Loucy (cell line): Measurements from ENCODE around the gene ASCC1.

Experiments
- H2AFZ ChIP-seq: fragments of 200-600 bp; sonication (generic); 2 replicates; pipeline ENCODE4 v1.6.0; 2016; ENCODE audit warnings: antibody characterized with exemption, mild to moderate bottlenecking, low read length, moderate library complexity
- H3F3A ChIP-seq: fragments of 200-600 bp; 2 replicates; pipeline ENCODE4 v1.6.0; 2016; ENCODE audit warnings: antibody characterized with exemption, low read depth, mild to moderate bottlenecking
- H3K27me3 ChIP-seq: fragments of 200-600 bp; sonication (generic); 2 replicates; pipeline ENCODE4 v1.6.1; 2014; ENCODE audit warnings: low read length, mild to moderate bottlenecking; ENCODE audit not compliant: insufficient read depth, poor library complexity, severe bottlenecking
- H3K36me3 ChIP-seq: fragments of 200-600 bp; sonication (generic); 2 replicates; pipeline ENCODE4 v1.6.1; 2016; ENCODE audit warnings: low read length; ENCODE audit not compliant: insufficient read depth
- H3K4me1 ChIP-seq: fragments of 200-600 bp; sonication (generic); 2 replicates; pipeline ENCODE4 v1.5.1; 2014; ENCODE audit warnings: low read length, mild to moderate bottlenecking; ENCODE audit not compliant: insufficient read depth, poor library complexity, severe bottlenecking
- H3K4me2 ChIP-seq: fragments of 200-600 bp; sonication (generic); 2 replicates; pipeline ENCODE4 v1.6.0; 2014; ENCODE audit warnings: antibody characterized with exemption, low read length, low read depth, mild to moderate bottlenecking; ENCODE audit not compliant: poor library complexity, severe bottlenecking
- H3K4me3 ChIP-seq: fragments of 200-600 bp; sonication (generic); 2 replicates; pipeline ENCODE4 v1.5.1; 2014; ENCODE audit warnings: low read length, mild to moderate bottlenecking, mixed read lengths; ENCODE audit not compliant: poor library complexity, severe bottlenecking
- H3K79me2 ChIP-seq: fragments of 200-600 bp; sonication (generic); 2 replicates; pipeline ENCODE4 v1.6.1; 2014; ENCODE audit warnings: low read length; ENCODE audit not compliant: insufficient read depth
- H3K9ac ChIP-seq: fragments of 200-600 bp; sonication (generic); 2 replicates; pipeline ENCODE4 v1.6.0; 2014; ENCODE audit warnings: mild to moderate bottlenecking, low read depth, low read length, moderate library complexity; ENCODE audit not compliant: poor library complexity, severe bottlenecking
- H3K9me2 ChIP-seq: fragments of 200-600 bp; sonication (generic); replicated peaks from 2 replicates; pipeline ENCODE4 v1.6.1; 2016; ENCODE audit warnings: low read depth, low read length, mixed read lengths
- H3K9me3 ChIP-seq: fragments of 200-600 bp; sonication (generic); 2 replicates; pipeline ENCODE4 v1.6.1; 2014; ENCODE audit warnings: mild to moderate bottlenecking, antibody characterized with exemption, low read length, low read depth; ENCODE audit not compliant: insufficient read depth
- H4K20me1 ChIP-seq: fragments of 200-600 bp; sonication (generic); 2 replicates; pipeline ENCODE4 v1.6.0; 2014; ENCODE audit warnings: antibody characterized with exemption, low read length, mild to moderate bottlenecking; ENCODE audit not compliant: insufficient read depth, poor library complexity, severe bottlenecking
- CTCF ChIP-seq: fragments of 200-600 bp; sonication (generic); conservative IDR thresholded peaks from 2 replicates; pipeline ENCODE4 v1.5.1; 2014; ENCODE audit warnings: mild to moderate bottlenecking, antibody characterized with exemption, low read length
- EZH2phosphoT487 ChIP-seq: fragments of 200-600 bp; IDR thresholded peaks from 2 replicates; pipeline ENCODE4 v1.6.1; 2018; ENCODE audit warnings: antibody characterized with exemption, mild to moderate bottlenecking, moderate library complexity, borderline replicate concordance

Gene ASCC1

GRCh38 chr10:72167118-72167517 is 49.0 kb downstream of the ASCC1 start:
- no peaks in the 10 kb centered on the region for H3K9me2 ChIP-seq
- no peaks in the 10 kb centered on the region for H3K4me1 ChIP-seq
- no peaks in the 10 kb centered on the region for H3K27me3 ChIP-seq
- no peak overlapping the region for H2AFZ ChIP-seq
- H3K4me3 ChIP-seq, result no peak overlapping the region
- H3F3A ChIP-seq, result no peaks in the 10 kb centered on the region
- peaks cover 17% of the 10 kb centered on the region; the same call in 1 of the 2 replicates for H3K79me2 ChIP-seq
- H4K20me1 ChIP-seq, result no peaks in the 10 kb centered on the region
- no peaks in the 10 kb centered on the region for H3K9me3 ChIP-seq
- TF ChIP-seq EZH2phosphoT487 (no peak), CTCF (no peak)
- peaks cover 9% of the 10 kb centered on the region; the same call in 1 of the 2 replicates for H3K36me3 ChIP-seq
- no peak overlapping the region for H3K9ac ChIP-seq
- no peak overlapping the region for H3K4me2 ChIP-seq

GRCh38 chr10:72164617-72165016 is 51.5 kb downstream of the ASCC1 start:
- H3K9me2 ChIP-seq, result no peaks in the 10 kb centered on the region
- H3K4me3 ChIP-seq, result no peak overlapping the region
- H3K36me3 ChIP-seq, result peaks cover 25% of the 10 kb centered on the region; the same call in 1 of the 2 replicates
- H3K4me1 ChIP-seq, result no peaks in the 10 kb centered on the region
- H4K20me1 ChIP-seq, result no peaks in the 10 kb centered on the region
- H2AFZ ChIP-seq, result no peak overlapping the region
- TF ChIP-seq CTCF, result peak; percentile 48
- no peak for TF ChIP-seq EZH2phosphoT487
- H3K4me2 ChIP-seq, result no peak overlapping the region
- no peaks in the 10 kb centered on the region for H3K27me3 ChIP-seq
- H3K79me2 ChIP-seq, result peaks cover 17% of the 10 kb centered on the region; the same call in 1 of the 2 replicates
- H3F3A ChIP-seq, result no peaks in the 10 kb centered on the region
- H3K9me3 ChIP-seq, result no peaks in the 10 kb centered on the region
- no peak overlapping the region for H3K9ac ChIP-seq

- TF ChIP-seq CTCF (no peak), EZH2phosphoT487 (no peak)
- no peak overlapping the region for H3K4me2 ChIP-seq
- H3K9me2 ChIP-seq, result no peaks in the 10 kb centered on the region
- H3K9me3 ChIP-seq, result no peaks in the 10 kb centered on the region
- no peak overlapping the region for H3K9ac ChIP-seq
- H3K36me3 ChIP-seq, result peaks cover 35% of the 10 kb centered on the region; the same call in 1 of the 2 replicates
- peaks cover 17% of the 10 kb centered on the region; the same call in 1 of the 2 replicates for H3K79me2 ChIP-seq
- no peaks in the 10 kb centered on the region for H3F3A ChIP-seq
- H3K4me3 ChIP-seq, result no peak overlapping the region
- H3K4me1 ChIP-seq, result no peaks in the 10 kb centered on the region
- H2AFZ ChIP-seq, result no peak overlapping the region
- no peaks in the 10 kb centered on the region for H4K20me1 ChIP-seq
- no peaks in the 10 kb centered on the region for H3K27me3 ChIP-seq
Measured at GRCh38 chr10:72162978-72163377, 53.1 kb downstream of the ASCC1 start.
